A549 (cell line): ENCODE data around the gene KCNK16. TPM values are rescaled to one million over a fixed set of nuclear protein-coding genes. Genes with fewer than 3 reads are reported as not detected.

Source experiments
- ATAC-seq, 2 experiments: fragments of 200-7000 bp in 1 of 2; fragments of >200 bp in 1 of 2; cut with Nextera tagmentation in 1 of 2; cut with Tn5 transposase in 1 of 2; 3 replicates each; pipeline versions ENCODE4 v1.8.0 to v1.9.1; 2018 to 2020; ENCODE audit warnings: mild to moderate bottlenecking in 1 of 2, moderate library complexity in 1 of 2
- CTCF ChIA-PET: fragments of 300-600 bp; sonication (Branson Sonifier 250); formaldehyde crosslinking; extraction: SDS; loops from one replicate; lab custom pipeline; 2021; ENCODE audit warnings: antibody characterized with exemption, inconsistent platforms; lab: Yijun Ruan, JAX
- POLR2A ChIA-PET: fragments of 350-600 bp; formaldehyde crosslinking; extraction: SDS; loops from one replicate; lab custom pipeline; 2021; ENCODE audit warnings: antibody characterized with exemption, inconsistent platforms; lab: Yijun Ruan, JAX
- DNase-seq, 2 experiments: peaks; one replicate each; pipeline versions ENCODE4 v3.0.0 to v3.0.0-alpha.2; 2011 to 2016; ENCODE audit warnings: low read depth in 1 of 2, low spot score in 1 of 2
- FAIRE-seq: peaks from 2 replicates; lab custom pipeline; 2011; peaks lifted over from hg19 to GRCh38; lab: Jason Lieb, UNC
- H3K27ac ChIP-seq, 2 experiments: fragments of >200 bp; sonication (Bioruptor Twin); formaldehyde crosslinking; 3 replicates each; pipeline ENCODE4 v1.5.1; 2016 to 2017
- H3K4me1 ChIP-seq: fragments of >200 bp; sonication (Bioruptor Twin); formaldehyde crosslinking; 3 replicates; pipeline ENCODE4 v1.6.1; 2016
- H3K4me2 ChIP-seq: fragments of >200 bp; sonication (Bioruptor Twin); formaldehyde crosslinking; 3 replicates; pipeline ENCODE4 v1.6.1; 2016
- H3K4me3 ChIP-seq: fragments of >200 bp; sonication (Bioruptor Twin); formaldehyde crosslinking; 3 replicates; pipeline ENCODE4 v1.5.1; 2016
- H3K9me3 ChIP-seq: fragments of >200 bp; sonication (Bioruptor Twin); formaldehyde crosslinking; 3 replicates; pipeline ENCODE4 v1.6.1; 2016
- ATOH8 ChIP-seq: fragments of 250-450 bp; sonication (Bioruptor Pico); IDR thresholded peaks from 2 replicates; pipeline ENCODE4 v1.5.0; 2020; ENCODE audit warnings: low read depth, mild to moderate bottlenecking, moderate library complexity
- CEBPB ChIP-seq, 2 experiments: fragments of >200 bp in 1 of 2; sonication (Bioruptor Twin) in 1 of 2; formaldehyde crosslinking in 1 of 2; IDR thresholded peaks; 2 replicates each; pipeline ENCODE4 v1.6.1; 2012 to 2016
- CHD2 ChIP-seq: fragments of 150-350 bp; IDR thresholded peaks from 2 replicates; pipeline ENCODE4 v1.6.1; 2014; ENCODE audit warnings: low read length; ENCODE audit not compliant: partially characterized antibody
- EP300 ChIP-seq, 2 experiments: fragments of >200 bp; sonication (Bioruptor Twin); formaldehyde crosslinking; IDR thresholded peaks; 2 replicates in 1 of 2; 3 replicates in 1 of 2; pipeline ENCODE4 v1.6.1; 2016 to 2017
- HDAC2 ChIP-seq: fragments of 200-600 bp; sonication (generic); IDR thresholded peaks from 2 replicates; pipeline ENCODE4 v1.6.1; 2016
- HMGXB4 ChIP-seq: fragments of 250-450 bp; sonication (Bioruptor Pico); IDR thresholded peaks from 2 replicates; pipeline ENCODE4 v1.5.0; 2021; ENCODE audit warnings: mild to moderate bottlenecking, moderate library complexity, borderline replicate concordance
- HOXA7 ChIP-seq: fragments of 250-450 bp; sonication (Bioruptor Pico); IDR thresholded peaks from 2 replicates; pipeline ENCODE4 v1.5.0; 2020; ENCODE audit warnings: mild to moderate bottlenecking, moderate library complexity
- HOXB5 ChIP-seq: fragments of 250-450 bp; sonication (Bioruptor Pico); IDR thresholded peaks from 2 replicates; pipeline ENCODE4 v1.5.0; 2020; ENCODE audit warnings: mild to moderate bottlenecking, moderate library complexity
- KDM1A ChIP-seq: fragments of 200-600 bp; sonication (generic); IDR thresholded peaks from 2 replicates; pipeline ENCODE4 v1.6.1; 2016; ENCODE audit warnings: low read depth, mild to moderate bottlenecking
- MAFK ChIP-seq: fragments of 450-650 bp; IDR thresholded peaks from 2 replicates; pipeline ENCODE4 v1.6.1; 2014; ENCODE audit not compliant: partially characterized antibody
- MAZ ChIP-seq: fragments of 150-350 bp; IDR thresholded peaks from 2 replicates; pipeline ENCODE4 v1.6.1; 2014; ENCODE audit warnings: antibody characterized with exemption, low read depth, low read length, borderline replicate concordance
- MYC ChIP-seq: IDR thresholded peaks from 2 replicates; pipeline ENCODE4 v1.6.1; 2012; ENCODE audit warnings: mild to moderate bottlenecking, inconsistent platforms, low read length, improper control_type of control experiment, borderline replicate concordance
- NFE2L2 ChIP-seq: fragments of 150-350 bp; conservative IDR thresholded peaks from 2 replicates; pipeline ENCODE4 v1.6.1; 2014; ENCODE audit warnings: low read length
- NPAS2 ChIP-seq: fragments of 250-450 bp; sonication (Bioruptor Pico); IDR thresholded peaks from 2 replicates; pipeline ENCODE4 v1.8.0; 2022; ENCODE audit warnings: mild to moderate bottlenecking, moderate library complexity, borderline replicate concordance
- PBX3 ChIP-seq: IDR thresholded peaks from 2 replicates; pipeline ENCODE4 v1.6.1; 2012
- POLR2A ChIP-seq: IDR thresholded peaks from 2 replicates; pipeline ENCODE4 v1.6.1; 2012; ENCODE audit warnings: mild to moderate bottlenecking, low read length
- POLR2AphosphoS2 ChIP-seq: conservative IDR thresholded peaks from 2 replicates; pipeline ENCODE4 v1.6.1; 2012; ENCODE audit warnings: low read length, improper control_type of control experiment, inconsistent platforms
- RNF2 ChIP-seq: fragments of 200-600 bp; sonication (generic); IDR thresholded peaks from 2 replicates; pipeline ENCODE4 v1.6.1; 2016; ENCODE audit warnings: low read depth, mild to moderate bottlenecking, antibody characterized with exemption, moderate library complexity, borderline replicate concordance
- SREBF2 ChIP-seq: fragments of 450-650 bp; IDR thresholded peaks from 2 replicates; pipeline ENCODE4 v1.6.1; 2014; ENCODE audit warnings: mild to moderate bottlenecking, moderate library complexity
- ZC3H11A ChIP-seq: fragments of 450-650 bp; IDR thresholded peaks from 2 replicates; pipeline ENCODE4 v1.6.1; 2014; ENCODE audit warnings: antibody characterized with exemption, mild to moderate bottlenecking
- WGBS: methylation state at CpG from one replicate; pipeline ENCODE4 v1.1.6; 2017; ENCODE audit errors: missing lambda C conversion rate; 5-methylcytosine and 5-hydroxymethylcytosine counted together
- polyA plus RNA-seq, 4 experiments: library from polyadenylated mRNA; depleted of rRNA in 3 of 4; stranded (reverse); fragments of >200 nt; fragmentation: RNase III in 1 of 4; extraction: RNeasy Plus Mini Kit Qiagen cat#74134 plus additional on column Dnase treatment in 1 of 4; gene quantifications; 2 replicates in 3 of 4; 3 replicates in 1 of 4; pipeline ENCODE4 v1.2.3, GENCODE V29; 2011 to 2017

Gene KCNK16
- polyA plus RNA-seq, 2 of the 4 experiments (the other 2 are of a cell fraction), result not detected

- ATAC-seq (no peak), FAIRE-seq (no peak), DNase-seq (no peak)
- Histone ChIP-seq H3K9me3 (no peaks in the 10 kb centered on the region), H3K4me2 (no peak overlapping the region), H3K4me3 (no peak overlapping the region), H3K27ac (no peak overlapping the region), H3K4me1 (no peaks in the 10 kb centered on the region)
- no peak for TF ChIP-seq HMGXB4 (CRISPR knock-in tag)
- no peak for TF ChIP-seq POLR2AphosphoS2
- TF ChIP-seq CHD2, result no peak
- no peak for TF ChIP-seq HDAC2
- TF ChIP-seq ATOH8, result no peak
- no peak for TF ChIP-seq HOXA7 (CRISPR knock-in tag)
- TF ChIP-seq RNF2, result no peak
- TF ChIP-seq KDM1A, result no peak
- no peak for TF ChIP-seq PBX3
- no peak for TF ChIP-seq CEBPB (IDR thresholded peaks at IDR 0.05)
- no peak for TF ChIP-seq EP300 (IDR thresholded peaks at IDR 0.05)
- TF ChIP-seq SREBF2, result no peak
- 26% methylated on average over 4 of the region's 14 CpGs for WGBS
- POLR2A ChIA-PET, result no interaction called here
- CTCF ChIA-PET, result interaction anchor here (1.9 kb wide), 1 partner anchor 33 kb away, joined by 6 read pairs; no protein-coding TSS in a partner anchor
Measured at GRCh38 chr6:39342692-39343395, 20.3 kb upstream of the KCNK16 start.

- TF ChIP-seq MAZ, result no peak
- TF ChIP-seq ZC3H11A, result no peak
- TF ChIP-seq MAFK, result no peak
- TF ChIP-seq POLR2A, result no peak
- TF ChIP-seq HOXB5, result no peak
- TF ChIP-seq NPAS2 (CRISPR knock-in tag), result no peak
- no peak for TF ChIP-seq MYC
- TF ChIP-seq, all 56 proteins: peak for 0
- no peak overlapping the region for H3K4me2 ChIP-seq
- CTCF ChIA-PET, result interaction anchor here (1.9 kb wide), 1 partner anchor 32 kb away, joined by 6 read pairs; no protein-coding TSS in a partner anchor
- ATAC-seq, result no peak
- no peaks in the 10 kb centered on the region for H3K9me3 ChIP-seq
- no peak overlapping the region for H3K27ac ChIP-seq
- H3K4me3 ChIP-seq, result no peak overlapping the region
- FAIRE-seq, result no peak
- 85% methylated on average over 5 of the region's 5 CpGs for WGBS
- POLR2A ChIA-PET, result no interaction called here
- H3K4me1 ChIP-seq, result no peaks in the 10 kb centered on the region
- no peak for DNase-seq
Measured at GRCh38 chr6:39341937-39342336, 19.4 kb upstream of the KCNK16 start.

- TF ChIP-seq NFE2L2 (peak; percentile 61; the same call in 1 of the 2 replicates), NPAS2 (CRISPR knock-in tag) (no peak)
- Histone ChIP-seq H3K9me3 (no peaks in the 10 kb centered on the region), H3K4me1 (no peaks in the 10 kb centered on the region), H3K27ac (no peak overlapping the region), H3K4me2 (no peak overlapping the region), H3K4me3 (no peak overlapping the region)
- ChIA-PET POLR2A (no interaction called here), CTCF (interaction anchor here (1.9 kb wide), 1 partner anchor 32 kb away, joined by 6 read pairs; no protein-coding TSS in a partner anchor)
- no peak for ATAC-seq
- DNase-seq, result no peak
- FAIRE-seq, result no peak
- WGBS, result 30% methylated on average over 3 of the region's 3 CpGs
Measured at GRCh38 chr6:39341352-39341751, 18.9 kb upstream of the KCNK16 start.
